ENCODE measurements around the gene DUSP14. TPM values are rescaled to one million over a fixed set of nuclear protein-coding genes. Genes with fewer than 3 reads are reported as not detected.
"Not testable (repeated sequence)": the region's sequence is repeated elsewhere in the genome, so short reads cannot be mapped to it uniquely, and the experiment has no call there.

The DUSP14 gene
- total RNA-seq, 1 experiment from 2014 or later, result 22.4 TPM

GRCh38 chr17:37510056-37510455, 20.4 kb downstream of the DUSP14 start (continued):
- TF ChIP-seq ZSCAN18 (CRISPR knock-in tag; IDR thresholded peaks at IDR 0.05), result no peak

GRCh38 chr17:37511642-37512041, 22.0 kb downstream of the DUSP14 start:
- H3K36me3 Mint-ChIP-seq, result peaks cover 12% of the 10 kb centered on the region
- H3K4me3 Mint-ChIP-seq; H3K27me3 Mint-ChIP-seq (ENCODE audit: low read depth); DNase-seq (ENCODE audit: low spot score); H3K27ac Mint-ChIP-seq; POLR2A ChIA-PET; ATAC-seq; H3K4me1 Mint-ChIP-seq; H3K9me3 Mint-ChIP-seq: not testable (repeated sequence)
- CTCF ChIA-PET, result interaction anchor here (1.5 kb wide), 1 partner anchor 74 kb away, joined by 3 read pairs; no protein-coding TSS in a partner anchor

- DNase-seq (ENCODE audit: low spot score) (no peak), ATAC-seq (peak; percentile 43)
- H3K4me3 Mint-ChIP-seq, result no peak overlapping the region
- H3K9me3 Mint-ChIP-seq, result no peaks in the 10 kb centered on the region
- H3K27ac Mint-ChIP-seq, result peak overlapping the region; percentile 65; the same call in 1 of the 2 replicates
- ChIA-PET CTCF (interaction anchor here (1.9 kb wide), 1 partner anchor 15 kb away, joined by 8 read pairs; no protein-coding TSS in a partner anchor), POLR2A (no interaction called here)
- H3K4me1 Mint-ChIP-seq, result no peaks in the 10 kb centered on the region
- H3K36me3 Mint-ChIP-seq, result peaks cover 12% of the 10 kb centered on the region
- no peaks in the 10 kb centered on the region for H3K27me3 Mint-ChIP-seq (ENCODE audit: low read depth)
- TF ChIP-seq CREM (CRISPR knock-in tag; IDR thresholded peaks at IDR 0.05) (no peak), AFF4 (CRISPR knock-in tag; IDR thresholded peaks at IDR 0.05; ENCODE audit: borderline replicate concordance) (no peak), E2F4 (CRISPR knock-in tag; IDR thresholded peaks at IDR 0.05; ENCODE audit: borderline replicate concordance, low read depth) (no peak), ATF6 (CRISPR knock-in tag; IDR thresholded peaks at IDR 0.05) (no peak), SOX15 (CRISPR knock-in tag; IDR thresholded peaks at IDR 0.05) (no peak), AR (CRISPR knock-in tag; IDR thresholded peaks at IDR 0.05) (no peak), SMAD3 (CRISPR knock-in tag; IDR thresholded peaks at IDR 0.05; ENCODE audit: borderline replicate concordance) (no peak), ATF2 (CRISPR knock-in tag; IDR thresholded peaks at IDR 0.05; ENCODE audit: borderline replicate concordance, low read depth) (no peak), NFE2L1 (CRISPR knock-in tag; IDR thresholded peaks at IDR 0.05) (no peak), ZNF317 (CRISPR knock-in tag; IDR thresholded peaks at IDR 0.05; ENCODE audit: borderline replicate concordance, low read depth) (no peak), NR1H2 (CRISPR knock-in tag; IDR thresholded peaks at IDR 0.05) (no peak), ATF3 (CRISPR knock-in tag; conservative IDR thresholded peaks at IDR 0.05) (no peak), E2F5 (CRISPR knock-in tag; IDR thresholded peaks at IDR 0.05) (no peak)
Observed at GRCh38 chr17:37512442-37513068, 22.9 kb downstream of the DUSP14 start.

Measured in WTC11 (cell line).